Mucosa of descending colon (tissue), 3 donors: ENCODE results near the gene HS6ST1. TPM values are rescaled to one million over a fixed set of nuclear protein-coding genes. Genes with fewer than 3 reads are reported as not detected.

Source experiments
- ATAC-seq: fragments of 200-7000 bp; cut with Tn5 transposase; one replicate; pipeline ENCODE4 v1.9.1; 2020; ENCODE audit warnings: mild to moderate bottlenecking, moderate library complexity
- DNase-seq, 3 donors: peaks; one replicate each; pipeline ENCODE4 v3.0.0-alpha.2; 2020
- H3K36me3 ChIP-seq: fragments of 200-600 bp; one replicate; pipeline ENCODE4 v1.8.0; 2021; ENCODE audit warnings: low read depth, mild to moderate bottlenecking
- H3K4me1 ChIP-seq: fragments of 200-600 bp; one replicate; pipeline ENCODE4 v1.8.0; 2021; ENCODE audit warnings: low read depth, mild to moderate bottlenecking
- H3K4me3 ChIP-seq: fragments of 200-600 bp; one replicate; pipeline ENCODE4 v1.8.0; 2021; ENCODE audit warnings: mild to moderate bottlenecking
- H3K9me3 ChIP-seq: fragments of 200-600 bp; one replicate; pipeline ENCODE4 v1.8.0; 2021; ENCODE audit warnings: mild to moderate bottlenecking
- CTCF ChIP-seq: fragments of 200-600 bp; IDR thresholded peaks from one replicate; pipeline ENCODE4 v1.8.0; 2022; ENCODE audit warnings: antibody characterized with exemption, mild to moderate bottlenecking
- intact Hi-C, 2 donors: fragments of 100-400 bp; cut with DNase I in 1 of 2; cut with micrococcal nuclease in 1 of 2; formaldehyde crosslinking; loops; one replicate each; pipeline versions ENCODE4 v1.11.0 to v1.11.1; 2022; cut with DNase I, micrococcal nuclease
- total RNA-seq, 3 donors: library from RNA; stranded (reverse); fragmentation: NEBNext Ultra II Directional in 2 of 3; extraction: Animal tissue kit (Norgen Biotek cat#: 25700) in 2 of 3; gene quantifications; one replicate each; pipeline versions ENCODE4 v1.2.1 to v1.2.4, GENCODE V29; 2021 to 2023
- donor health status: DM: no; HTN: no; CAD: no; lungs with moderate emphysema.
- donor health status: DM: no; HTN: no; CAD: no.
- donor health status: DM: no; HTN: yes; CAD: no.

The HS6ST1 gene
- total RNA-seq, 3 donors from 2014 or later = 30.8 to 39.6 (median 32.2) TPM

GRCh38 chr2:128241896-128242295 lies 76.8 kb downstream of the HS6ST1 start:
- Histone ChIP-seq H3K4me1 (no peaks in the 10 kb centered on the region), H3K4me3 (no peak overlapping the region), H3K36me3 (no peaks in the 10 kb centered on the region), H3K9me3 (no peaks in the 10 kb centered on the region)
- no peak for DNase-seq
- intact Hi-C loops = no loop called here
- no peak for TF ChIP-seq CTCF
- no peak for ATAC-seq

GRCh38 chr2:128237911-128238697 lies 80.6 kb downstream of the HS6ST1 start:
- intact Hi-C loops = loop anchor here in 1 of 2 donors (10.0 kb wide), 1 partner anchor 63 kb away; no protein-coding TSS in a partner anchor
- DNase-seq = no peak
- TF ChIP-seq CTCF = no peak

GRCh38 chr2:128237081-128237534 lies 81.6 kb downstream of the HS6ST1 start:
- H3K4me3 ChIP-seq = no peak overlapping the region
- intact Hi-C loops = loop anchor here in 1 of 2 donors (10.0 kb wide), 1 partner anchor 62 kb away; no protein-coding TSS in a partner anchor
- ATAC-seq (no peak), DNase-seq (no peak)
- TF ChIP-seq CTCF = no peak
- no peaks in the 10 kb centered on the region for H3K9me3 ChIP-seq
- no peaks in the 10 kb centered on the region for H3K4me1 ChIP-seq
- no peaks in the 10 kb centered on the region for H3K36me3 ChIP-seq

More at GRCh38 chr2:128237911-128238697, 80.6 kb downstream of the HS6ST1 start:
- no peak for ATAC-seq
- Histone ChIP-seq H3K4me3 (no peak overlapping the region), H3K9me3 (no peaks in the 10 kb centered on the region), H3K36me3 (no peaks in the 10 kb centered on the region), H3K4me1 (no peaks in the 10 kb centered on the region)

- ATAC-seq (no peak), DNase-seq (no peak)
- H3K4me3 ChIP-seq = no peak overlapping the region
- intact Hi-C loops = loop anchor here in 1 of 2 donors (10.0 kb wide), 1 partner anchor 62 kb away; no protein-coding TSS in a partner anchor
- no peaks in the 10 kb centered on the region for H3K36me3 ChIP-seq
- TF ChIP-seq CTCF = no peak
- H3K9me3 ChIP-seq = no peaks in the 10 kb centered on the region
- no peaks in the 10 kb centered on the region for H3K4me1 ChIP-seq
Measured at GRCh38 chr2:128236491-128237035, 82.1 kb downstream of the HS6ST1 start.

- ATAC-seq (no peak), DNase-seq (no peak)
- H3K9me3 ChIP-seq = no peaks in the 10 kb centered on the region
- no peak overlapping the region for H3K4me3 ChIP-seq
- H3K4me1 ChIP-seq = no peaks in the 10 kb centered on the region
- H3K36me3 ChIP-seq = no peaks in the 10 kb centered on the region
- TF ChIP-seq CTCF = no peak
- intact Hi-C loops = loop anchor here in 1 of 2 donors (10.0 kb wide), 1 partner anchor 61 kb away; no protein-coding TSS in a partner anchor
Measured at GRCh38 chr2:128235581-128235980, 83.1 kb downstream of the HS6ST1 start.
